ENCODE results near the gene PTPRN2.
"Not testable (repeated sequence)": the region's sequence is repeated elsewhere in the genome, so short reads cannot be mapped to it uniquely, and the experiment has no call there.

The PTPRN2 gene

GRCh38 chr7:158164101-158165095 lies 423.2 kb downstream of the PTPRN2 start:
- DNase-seq (ENCODE audit: extremely low read depth, low read depth), result no peak
- no peak for TF ChIP-seq CTCF (IDR thresholded peaks at IDR 0.05; ENCODE audit: low read depth, low read length)

- TF ChIP-seq CTCF (IDR thresholded peaks at IDR 0.05; ENCODE audit: low read depth, low read length), result no peak
- no peak for DNase-seq (ENCODE audit: extremely low read depth, low read depth)
Observed at GRCh38 chr7:158161194-158161593, 426.4 kb downstream of the PTPRN2 start.

- no peak for DNase-seq (ENCODE audit: extremely low read depth, low read depth)
- no peak for TF ChIP-seq CTCF (IDR thresholded peaks at IDR 0.05; ENCODE audit: low read depth, low read length)
Observed at GRCh38 chr7:158160199-158160598, 427.4 kb downstream of the PTPRN2 start.

DNA sequence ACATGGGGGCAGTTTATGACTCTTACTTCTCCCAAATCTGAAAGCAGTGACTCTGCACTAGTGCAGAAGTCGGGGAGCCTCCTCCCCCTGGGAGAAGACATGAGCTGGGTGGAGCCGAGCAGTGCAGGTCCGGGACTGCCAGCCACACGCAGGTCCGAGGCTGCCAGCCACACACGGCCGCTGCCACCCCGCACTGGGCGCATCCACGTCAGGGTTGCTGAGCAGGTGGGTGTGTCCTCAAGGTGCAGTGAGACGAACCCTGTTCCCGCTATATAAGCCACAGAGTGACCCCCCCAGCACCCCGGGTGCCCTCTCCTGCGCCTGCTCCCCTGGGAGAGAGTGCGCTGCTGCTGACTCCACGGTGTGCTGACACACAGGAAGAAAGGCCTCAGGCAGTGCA lies 430.2 kb downstream of the PTPRN2 start:
- DNase-seq (ENCODE audit: extremely low read depth, low read depth), result no peak
- TF ChIP-seq CTCF (IDR thresholded peaks at IDR 0.05; ENCODE audit: low read depth, low read length), result no peak

DNA sequence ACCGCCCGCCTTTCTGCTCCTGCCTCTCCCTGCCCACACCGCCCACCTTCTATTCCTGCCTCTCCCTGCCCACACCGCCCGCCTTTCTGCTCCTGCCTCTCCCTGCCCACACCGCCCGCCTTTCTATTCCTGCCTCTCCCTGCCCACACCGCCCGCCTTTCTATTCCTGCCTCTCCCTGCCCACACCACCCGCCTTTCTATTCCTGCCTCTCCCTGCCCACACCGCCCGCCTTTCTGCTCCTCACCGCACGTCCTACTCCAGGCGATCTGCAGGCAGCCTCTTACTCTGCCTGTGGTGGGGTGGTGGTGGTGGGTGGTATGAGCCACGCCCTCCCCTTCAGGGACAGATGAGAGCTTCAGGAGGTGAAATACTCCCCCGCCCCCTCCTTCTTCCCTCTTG lies 436.4 kb downstream of the PTPRN2 start:
- DNase-seq (ENCODE audit: extremely low read depth, low read depth), result not testable (repeated sequence)

- DNase-seq (ENCODE audit: extremely low read depth, low read depth), result no peak
- no peak for TF ChIP-seq CTCF (IDR thresholded peaks at IDR 0.05; ENCODE audit: low read depth, low read length)
Observed at GRCh38 chr7:158150234-158150633, 437.4 kb downstream of the PTPRN2 start.

DNA sequence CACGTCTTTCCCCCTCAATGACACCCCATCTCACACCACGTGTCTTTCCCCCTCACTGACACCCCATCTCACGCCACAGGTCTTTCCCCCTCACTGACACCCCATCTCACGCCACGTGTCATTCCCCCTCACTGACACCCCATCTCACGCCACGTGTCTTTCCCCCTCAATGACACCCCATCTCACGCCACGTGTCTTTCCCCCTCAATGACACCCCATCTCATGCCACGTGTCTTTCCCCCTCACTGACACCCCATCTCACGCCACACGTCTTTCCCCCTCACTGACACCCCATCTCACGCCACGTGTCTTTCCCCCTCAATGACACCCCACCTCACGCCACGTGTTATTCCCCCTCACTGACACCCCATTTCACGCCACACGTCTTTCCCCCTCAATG lies 440.2 kb downstream of the PTPRN2 start:
- DNase-seq (ENCODE audit: extremely low read depth, low read depth), result not testable (repeated sequence)

- DNase-seq (ENCODE audit: extremely low read depth, low read depth), result no peak
- TF ChIP-seq CTCF (IDR thresholded peaks at IDR 0.05; ENCODE audit: low read depth, low read length), result no peak
Observed at GRCh38 chr7:158145370-158145769, 442.3 kb downstream of the PTPRN2 start.

Measured in AG09319 (cell line).